GM12891 (cell line): ENCODE data around the gene OGFRL1.

ENCODE experiments used
- POLR2A ChIP-seq: IDR thresholded peaks from 2 replicates; pipeline ENCODE4 v1.6.1; 2011; ENCODE audit warnings: low read depth, low read length, control low read depth
- POLR2AphosphoS5 ChIP-seq: IDR thresholded peaks from 2 replicates; pipeline ENCODE4 v1.6.1; 2011; ENCODE audit warnings: low read depth, low read length, control low read depth
- SPI1 ChIP-seq: IDR thresholded peaks from 2 replicates; pipeline ENCODE4 v1.6.1; 2011; ENCODE audit warnings: low read depth, low read length, control low read depth
- TAF1 ChIP-seq: IDR thresholded peaks from 2 replicates; pipeline ENCODE4 v1.6.1; 2011; ENCODE audit warnings: low read depth, low read length, control low read depth

GRCh38 chr6:71268735-71269437 is 19.7 kb upstream of the OGFRL1 start:
- TF ChIP-seq POLR2A (no peak), SPI1 (peak; percentile 32; the same call in 1 of the 2 replicates), POLR2AphosphoS5 (no peak), TAF1 (no peak)
